BLaER1 (cell line): ENCODE measurements around the gene CDH2.

ENCODE experiments used
- H3K27ac ChIP-seq: shearing (Covaris generic); formaldehyde crosslinking; 2 replicates; pipeline ENCODE4 v1.8.1; 2022
- H3K27me3 ChIP-seq: shearing (Covaris generic); formaldehyde crosslinking; 2 replicates; pipeline ENCODE4 v1.8.1; 2022
- H3K36me3 ChIP-seq: shearing (Covaris generic); formaldehyde crosslinking; 2 replicates; pipeline ENCODE4 v1.8.1; 2022
- H3K4me1 ChIP-seq: shearing (Covaris generic); formaldehyde crosslinking; 2 replicates; pipeline ENCODE4 v1.8.1; 2022
- H3K4me2 ChIP-seq: shearing (Covaris generic); formaldehyde crosslinking; 2 replicates; pipeline ENCODE4 v1.8.1; 2022
- H3K4me3 ChIP-seq: shearing (Covaris generic); formaldehyde crosslinking; 2 replicates; pipeline ENCODE4 v1.8.1; 2022
- H3K9ac ChIP-seq: shearing (Covaris generic); formaldehyde crosslinking; 2 replicates; pipeline ENCODE4 v1.8.1; 2022
- H3K9me3 ChIP-seq: shearing (Covaris generic); formaldehyde crosslinking; 2 replicates; pipeline ENCODE4 v1.8.1; 2022
- H4K20me1 ChIP-seq: shearing (Covaris generic); formaldehyde crosslinking; 2 replicates; pipeline ENCODE4 v1.8.1; 2022
- Cebpa-rat ChIP-seq: shearing (Covaris generic); IDR thresholded peaks from 2 replicates; pipeline ENCODE4 v1.8.1; 2022

The CDH2 gene

DNA sequence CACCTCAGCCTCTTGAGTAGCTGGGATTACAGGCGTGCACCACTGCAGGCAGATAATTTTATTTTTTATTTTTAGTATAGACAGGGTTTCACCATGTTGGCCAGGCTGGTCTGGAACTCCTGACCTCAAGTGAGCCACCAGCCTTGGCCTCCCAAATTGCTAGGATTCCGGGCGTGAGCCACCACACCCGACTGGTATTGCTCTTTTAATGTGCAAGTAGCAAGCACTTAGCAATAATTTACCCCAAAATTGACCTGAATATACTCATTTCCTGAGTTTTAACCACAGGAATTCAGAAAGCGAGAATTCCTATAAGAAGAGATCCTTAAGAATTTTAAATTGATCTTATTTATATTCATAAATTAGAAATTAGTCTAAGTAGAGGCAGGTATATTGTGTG is 169.1 kb downstream of the CDH2 start:
- H3K27me3 ChIP-seq: no peaks in the 10 kb centered on the region
- H3K9me3 ChIP-seq: no peaks in the 10 kb centered on the region
- no peak overlapping the region for H3K4me3 ChIP-seq
- H3K36me3 ChIP-seq: no peaks in the 10 kb centered on the region
- no peaks in the 10 kb centered on the region for H4K20me1 ChIP-seq
- no peak overlapping the region for H3K9ac ChIP-seq
- peaks cover 14% of the 10 kb centered on the region for H3K4me1 ChIP-seq
- no peak overlapping the region for H3K4me2 ChIP-seq
- no peak overlapping the region for H3K27ac ChIP-seq
- no peak for TF ChIP-seq Cebpa-rat

DNA sequence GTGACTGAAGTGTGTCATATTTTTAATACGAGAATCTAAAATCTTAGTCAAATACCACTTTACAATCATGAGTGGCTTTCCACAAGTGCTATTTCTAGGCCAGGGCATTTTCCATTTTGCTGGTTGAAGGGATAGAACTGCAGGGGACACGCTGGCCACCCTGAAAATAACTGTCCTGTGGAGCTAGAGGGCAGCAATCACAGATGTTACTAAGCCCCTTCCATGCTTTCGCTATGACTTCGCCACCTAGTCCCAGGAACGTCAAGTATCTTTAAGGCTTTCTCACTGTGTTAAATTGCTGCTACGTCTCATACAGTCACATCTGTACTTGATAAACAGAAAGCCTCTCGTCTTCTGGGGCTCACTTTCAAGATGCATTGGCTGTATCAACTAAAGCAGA is 171.8 kb downstream of the CDH2 start:
- no peak overlapping the region for H3K4me3 ChIP-seq
- H3K27me3 ChIP-seq: no peaks in the 10 kb centered on the region
- H3K4me1 ChIP-seq: peaks cover 14% of the 10 kb centered on the region
- no peak for TF ChIP-seq Cebpa-rat
- H3K36me3 ChIP-seq: peaks cover 3% of the 10 kb centered on the region
- no peak overlapping the region for H3K9ac ChIP-seq
- peak overlapping the region; percentile 37 for H3K4me2 ChIP-seq
- H3K9me3 ChIP-seq: no peaks in the 10 kb centered on the region
- no peaks in the 10 kb centered on the region for H4K20me1 ChIP-seq
- H3K27ac ChIP-seq: no peak overlapping the region

GRCh38 chr18:28004606-28005005 is 172.3 kb downstream of the CDH2 start:
- no peaks in the 10 kb centered on the region for H4K20me1 ChIP-seq
- H3K4me2 ChIP-seq: peak overlapping the region; percentile 37
- H3K27me3 ChIP-seq: no peaks in the 10 kb centered on the region
- TF ChIP-seq Cebpa-rat: no peak
- H3K4me3 ChIP-seq: no peak overlapping the region
- H3K9me3 ChIP-seq: no peaks in the 10 kb centered on the region
- peaks cover 14% of the 10 kb centered on the region for H3K4me1 ChIP-seq
- H3K9ac ChIP-seq: no peak overlapping the region
- peaks cover 9% of the 10 kb centered on the region for H3K36me3 ChIP-seq
- no peak overlapping the region for H3K27ac ChIP-seq

- H3K4me2 ChIP-seq: no peak overlapping the region
These were observed 173.5 kb downstream of the CDH2 start for GRCh38 chr18:28003451-28003850.

GRCh38 chr18:28002841-28003240 is 174.1 kb downstream of the CDH2 start:
- H3K27ac ChIP-seq: no peak overlapping the region
- H4K20me1 ChIP-seq: no peaks in the 10 kb centered on the region
- H3K36me3 ChIP-seq: peaks cover 16% of the 10 kb centered on the region
- H3K4me3 ChIP-seq: no peak overlapping the region
- H3K27me3 ChIP-seq: no peaks in the 10 kb centered on the region
- no peak for TF ChIP-seq Cebpa-rat
- no peak overlapping the region for H3K4me2 ChIP-seq
- H3K4me1 ChIP-seq: peaks cover 14% of the 10 kb centered on the region
- no peaks in the 10 kb centered on the region for H3K9me3 ChIP-seq
- no peak overlapping the region for H3K9ac ChIP-seq

More at GRCh38 chr18:28003451-28003850, 173.5 kb downstream of the CDH2 start:
- Histone ChIP-seq H3K36me3 (peaks cover 12% of the 10 kb centered on the region), H3K27ac (no peak overlapping the region), H4K20me1 (no peaks in the 10 kb centered on the region), H3K9me3 (no peaks in the 10 kb centered on the region), H3K4me3 (no peak overlapping the region), H3K27me3 (no peaks in the 10 kb centered on the region), H3K4me1 (peaks cover 14% of the 10 kb centered on the region), H3K9ac (no peak overlapping the region)
- no peak for TF ChIP-seq Cebpa-rat

DNA sequence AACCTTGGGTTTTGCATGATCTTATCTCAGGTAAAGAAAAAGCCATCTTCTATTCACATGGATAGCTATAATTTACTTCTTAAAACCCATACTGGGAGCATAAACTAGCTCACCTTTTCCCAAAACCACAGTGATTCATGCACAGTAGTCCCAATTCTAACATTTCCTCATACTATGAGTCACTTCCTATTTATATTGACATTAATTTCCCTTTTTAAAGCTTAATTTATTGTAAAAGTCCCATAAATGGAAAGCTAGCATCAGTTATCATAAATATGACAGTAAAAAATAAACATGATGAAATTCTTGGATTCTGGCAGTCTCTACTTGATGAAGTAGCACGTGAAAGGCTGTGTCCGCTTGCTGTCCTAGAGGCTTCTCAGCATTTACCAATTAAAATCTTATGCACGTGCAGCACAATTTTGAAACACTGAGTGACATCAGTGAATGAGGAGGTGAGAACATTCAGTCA is 180.1 kb downstream of the CDH2 start:
- Histone ChIP-seq H4K20me1 (no peaks in the 10 kb centered on the region), H3K9me3 (no peaks in the 10 kb centered on the region), H3K4me2 (no peak overlapping the region), H3K4me1 (no peaks in the 10 kb centered on the region), H3K27me3 (no peaks in the 10 kb centered on the region), H3K9ac (no peak overlapping the region), H3K4me3 (no peak overlapping the region), H3K36me3 (peaks cover 25% of the 10 kb centered on the region), H3K27ac (no peak overlapping the region)
- no peak for TF ChIP-seq Cebpa-rat

DNA sequence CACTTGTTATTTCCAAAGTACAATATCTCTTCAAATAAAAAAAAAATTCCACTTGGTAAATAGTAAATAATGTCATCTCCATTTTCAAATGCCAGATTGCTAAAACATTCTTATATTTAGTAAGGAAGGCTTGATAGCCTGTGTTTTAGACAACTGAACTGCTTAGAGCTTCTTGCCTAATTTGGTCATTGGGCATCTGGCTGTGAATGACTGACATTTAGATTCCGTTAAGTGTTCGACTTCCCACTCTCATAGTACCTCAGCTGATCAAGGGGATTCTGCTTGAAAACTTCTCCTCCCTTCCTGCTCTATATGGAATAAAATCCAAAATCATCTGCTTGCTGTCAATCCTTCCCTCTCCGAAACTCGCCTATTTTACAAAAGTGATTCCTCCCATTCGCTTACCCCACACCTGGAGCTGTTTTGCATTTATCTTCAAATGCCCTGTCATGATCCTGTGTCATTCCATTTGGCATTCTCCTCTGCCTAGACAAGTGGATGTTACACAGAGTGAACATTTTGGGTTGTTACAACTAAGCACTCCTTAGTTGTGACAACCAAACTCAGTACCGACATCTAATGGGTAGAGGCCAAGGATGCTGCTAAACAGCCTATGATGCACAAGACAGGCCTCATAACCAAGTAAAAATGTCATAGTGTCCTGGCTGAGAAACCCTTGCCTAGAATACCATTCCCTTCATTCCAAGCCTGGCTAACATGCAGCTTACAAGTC is 181.0 kb downstream of the CDH2 start:
- Histone ChIP-seq H4K20me1 (no peaks in the 10 kb centered on the region), H3K4me1 (no peaks in the 10 kb centered on the region), H3K27me3 (no peaks in the 10 kb centered on the region), H3K9me3 (no peaks in the 10 kb centered on the region), H3K27ac (no peak overlapping the region), H3K9ac (no peak overlapping the region), H3K4me2 (no peak overlapping the region), H3K4me3 (no peak overlapping the region), H3K36me3 (peaks cover 25% of the 10 kb centered on the region)
- no peak for TF ChIP-seq Cebpa-rat

DNA sequence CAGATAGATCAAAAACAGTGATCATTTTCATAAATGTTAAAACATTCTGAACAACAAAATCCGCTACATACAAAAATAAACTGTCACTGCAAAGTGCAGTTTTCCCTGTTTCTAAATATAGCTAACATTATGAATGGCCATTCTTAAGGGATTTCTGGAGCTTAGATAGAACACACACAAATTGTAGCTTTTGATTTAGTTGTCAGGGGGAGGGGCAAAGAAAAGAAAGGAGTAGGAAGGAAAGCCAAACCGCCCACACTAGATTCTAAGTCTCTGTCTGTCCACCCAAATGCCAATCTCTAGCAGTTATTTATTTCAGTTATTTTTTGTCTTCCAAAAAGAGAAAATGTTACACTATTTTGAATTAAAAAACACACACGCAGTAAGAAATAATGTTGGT is 182.4 kb downstream of the CDH2 start:
- TF ChIP-seq Cebpa-rat: no peak

GRCh38 chr18:27991391-27991790 is 185.5 kb downstream of the CDH2 start:
- Histone ChIP-seq H4K20me1 (no peaks in the 10 kb centered on the region), H3K4me1 (no peaks in the 10 kb centered on the region), H3K4me3 (no peak overlapping the region), H3K4me2 (no peak overlapping the region), H3K9ac (no peak overlapping the region), H3K27ac (no peak overlapping the region), H3K9me3 (no peaks in the 10 kb centered on the region), H3K36me3 (peaks cover 9% of the 10 kb centered on the region; the same call in 1 of the 2 replicates), H3K27me3 (no peaks in the 10 kb centered on the region)
- no peak for TF ChIP-seq Cebpa-rat

More for the DNA sequence above, 182.4 kb downstream of the CDH2 start:
- Histone ChIP-seq H4K20me1 (no peaks in the 10 kb centered on the region), H3K27ac (no peak overlapping the region), H3K4me1 (no peaks in the 10 kb centered on the region), H3K27me3 (no peaks in the 10 kb centered on the region), H3K36me3 (peaks cover 16% of the 10 kb centered on the region), H3K4me3 (no peak overlapping the region), H3K9me3 (no peaks in the 10 kb centered on the region), H3K4me2 (no peak overlapping the region), H3K9ac (no peak overlapping the region)

- no peak overlapping the region for H3K4me3 ChIP-seq
- no peaks in the 10 kb centered on the region for H4K20me1 ChIP-seq
- no peak for TF ChIP-seq Cebpa-rat
- peaks cover 7% of the 10 kb centered on the region; the same call in 1 of the 2 replicates for H3K36me3 ChIP-seq
- no peak overlapping the region for H3K9ac ChIP-seq
- no peaks in the 10 kb centered on the region for H3K9me3 ChIP-seq
- H3K27ac ChIP-seq: no peak overlapping the region
- H3K27me3 ChIP-seq: no peaks in the 10 kb centered on the region
- no peak overlapping the region for H3K4me2 ChIP-seq
- no peaks in the 10 kb centered on the region for H3K4me1 ChIP-seq
These were observed 191.1 kb downstream of the CDH2 start for GRCh38 chr18:27985832-27986231.

GRCh38 chr18:27983780-27984179 is 193.2 kb downstream of the CDH2 start:
- Histone ChIP-seq H3K9me3 (no peaks in the 10 kb centered on the region), H3K27ac (no peak overlapping the region), H3K4me2 (no peak overlapping the region), H3K9ac (no peak overlapping the region), H3K4me3 (no peak overlapping the region), H3K27me3 (no peaks in the 10 kb centered on the region), H3K4me1 (no peaks in the 10 kb centered on the region), H3K36me3 (peaks cover 7% of the 10 kb centered on the region; the same call in 1 of the 2 replicates), H4K20me1 (no peaks in the 10 kb centered on the region)
- TF ChIP-seq Cebpa-rat: no peak
